ENCODE results near the gene GPR157.
"Not testable (repeated sequence)": the region's sequence is repeated elsewhere in the genome, so short reads cannot be mapped to it uniquely, and the experiment has no call there.

The GPR157 gene

GRCh38 chr1:9128520-9129265 is at the start of gene GPR157:
Gene GPR157 (minus strand): TSS chr1:9129102. CDS start chr1:9129027, 75 bp downstream.
- ATAC-seq = peak; percentile 77 to 78

DNA sequence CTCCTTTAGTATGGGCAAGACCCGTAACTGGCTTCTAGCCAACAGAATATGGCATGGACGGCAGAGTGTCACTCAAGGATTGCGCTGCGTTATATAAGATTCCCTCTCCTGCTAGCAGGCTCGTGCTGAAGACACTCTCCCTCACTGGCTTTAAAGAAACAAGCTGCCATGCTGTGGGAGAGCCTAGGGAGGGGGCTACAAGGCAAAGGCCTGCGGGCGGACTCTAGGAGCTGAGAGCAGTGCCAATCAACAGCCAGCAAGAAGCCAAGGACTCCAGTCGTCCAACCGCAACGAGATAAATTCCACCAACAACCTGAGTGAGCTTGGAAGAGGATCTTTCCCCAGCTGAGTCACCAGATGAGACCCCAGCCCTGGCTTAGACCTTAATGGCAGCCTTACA is 45.9 kb upstream of the GPR157 start:
- ATAC-seq = no peak

DNA sequence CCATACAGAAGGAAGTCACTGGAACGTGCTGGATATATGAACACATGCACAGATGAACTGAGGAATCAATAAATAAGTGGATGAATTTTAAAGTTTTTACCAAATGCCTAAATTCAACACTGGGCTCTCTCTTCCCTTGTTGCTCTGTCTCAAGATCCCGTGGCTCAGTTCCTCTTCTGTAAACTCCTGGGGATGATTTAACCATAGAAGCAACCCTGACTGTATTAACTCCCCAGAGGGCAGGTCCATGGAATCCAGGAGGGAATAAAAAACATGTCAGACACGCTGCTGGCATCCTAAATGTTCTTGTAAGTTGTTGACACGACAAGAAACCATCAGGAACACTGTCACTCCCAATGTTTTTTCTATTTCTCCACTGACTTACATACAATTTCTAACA is 45.3 kb upstream of the GPR157 start:
- ATAC-seq = no peak

- no peak for ATAC-seq
Measured at GRCh38 chr1:9169601-9170137, 40.8 kb upstream of the GPR157 start.

DNA sequence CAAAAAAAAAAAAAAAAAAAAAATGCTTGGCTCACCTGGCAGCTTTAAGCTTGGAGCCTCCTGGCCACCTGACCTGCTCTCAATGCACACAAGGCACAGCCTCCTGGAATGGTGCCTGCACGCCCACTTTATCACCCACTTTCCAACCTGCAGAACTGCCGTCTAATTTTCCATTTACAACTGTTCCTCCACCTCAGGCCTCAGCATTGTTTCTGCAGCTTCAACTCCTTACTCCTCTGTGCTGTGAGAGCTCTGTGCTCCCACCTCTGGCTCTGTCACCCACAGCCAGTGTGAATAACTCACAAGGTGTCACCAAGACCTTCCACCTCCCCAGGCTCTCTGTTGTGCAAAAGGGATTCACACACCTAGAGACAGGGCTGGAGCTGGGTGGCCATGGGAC is 38.7 kb upstream of the GPR157 start:
- ATAC-seq = no peak

DNA sequence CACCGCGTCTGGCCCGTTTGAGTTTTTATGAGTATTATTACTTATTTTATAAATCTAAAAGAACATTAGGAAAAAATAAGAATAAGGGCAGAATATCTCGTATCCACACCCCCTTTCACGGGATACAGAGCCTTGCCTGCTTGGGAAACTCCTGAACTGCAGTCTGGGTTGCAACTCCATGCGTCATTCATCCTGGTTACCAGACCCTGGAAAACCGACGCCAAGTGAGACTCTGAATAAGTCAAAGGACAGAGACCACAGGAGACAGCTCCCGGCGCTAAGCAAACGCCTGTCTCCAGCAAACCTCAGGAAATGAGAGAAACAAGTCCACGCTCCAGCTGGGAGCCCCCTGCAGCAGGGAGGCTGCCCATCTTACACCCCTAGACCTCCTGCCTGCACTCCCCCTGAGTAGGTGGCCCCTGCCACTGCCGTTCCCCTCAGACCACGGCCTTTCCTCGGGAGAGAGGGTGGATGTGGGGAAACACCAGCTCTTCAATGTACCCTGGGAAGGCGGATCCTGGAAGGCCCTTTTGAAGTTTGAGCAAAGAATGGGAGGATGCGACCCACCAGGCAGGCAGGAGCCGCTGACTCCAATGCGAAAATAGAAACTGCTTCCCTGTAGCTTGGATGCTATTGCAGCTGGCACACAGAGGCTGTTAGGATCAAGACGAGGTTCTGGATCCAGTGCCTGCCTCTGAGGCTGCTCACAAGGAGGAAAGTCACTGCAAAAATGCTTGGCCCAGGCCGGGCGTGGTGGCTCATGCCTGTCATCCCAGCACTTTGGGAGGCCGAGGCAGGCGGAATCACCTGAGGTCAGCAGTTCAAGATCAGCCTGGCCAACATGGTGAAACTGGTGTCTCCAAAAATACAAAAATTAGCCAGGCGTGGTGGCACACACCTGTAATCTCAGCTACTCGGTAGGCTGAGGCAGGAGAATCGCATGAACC is 37.7 kb upstream of the GPR157 start:
- ATAC-seq = no peak

- ATAC-seq = no peak
Measured at GRCh38 chr1:9165396-9165795, 36.5 kb upstream of the GPR157 start.

DNA sequence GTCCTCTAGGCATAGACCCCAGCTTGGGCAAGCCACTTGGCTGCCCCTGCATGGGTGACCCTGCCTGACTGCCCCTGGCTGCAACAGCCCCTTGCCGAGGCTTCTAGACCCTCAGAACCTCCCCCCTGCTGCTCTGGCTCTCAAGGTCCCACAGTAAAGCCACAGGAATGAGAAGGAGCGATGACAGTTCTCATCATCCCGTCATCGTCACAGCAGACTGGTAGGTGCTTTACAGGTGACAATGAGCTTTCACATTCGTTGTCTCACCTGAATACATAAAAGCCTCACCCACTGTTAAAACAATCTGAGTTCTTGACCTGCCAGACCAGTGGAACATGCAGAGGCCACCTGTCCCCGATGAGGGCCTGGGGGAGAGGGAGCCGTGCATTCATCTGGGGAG is 36.0 kb upstream of the GPR157 start:
- no peak for ATAC-seq

DNA sequence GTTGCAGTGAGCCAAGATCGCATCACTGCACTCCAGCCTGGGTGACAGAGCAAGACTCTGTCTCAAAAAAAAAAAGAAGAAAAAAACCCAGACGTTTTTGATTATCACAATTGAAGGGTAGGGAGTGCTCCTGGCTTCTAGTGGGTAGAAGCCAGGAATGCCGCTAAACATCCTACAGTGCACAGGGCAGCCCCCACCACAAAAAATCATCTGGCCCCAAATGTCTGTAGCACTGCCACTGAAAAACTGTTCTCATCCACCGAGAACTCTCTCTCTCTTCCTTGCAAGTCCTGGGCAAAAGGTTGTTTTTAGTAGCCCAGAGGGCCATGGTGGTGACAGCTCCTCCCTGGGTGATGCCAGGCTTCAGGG is 35.6 kb upstream of the GPR157 start:
- no peak for ATAC-seq

GRCh38 chr1:9161963-9162362 is 33.1 kb upstream of the GPR157 start:
- no peak for ATAC-seq

DNA sequence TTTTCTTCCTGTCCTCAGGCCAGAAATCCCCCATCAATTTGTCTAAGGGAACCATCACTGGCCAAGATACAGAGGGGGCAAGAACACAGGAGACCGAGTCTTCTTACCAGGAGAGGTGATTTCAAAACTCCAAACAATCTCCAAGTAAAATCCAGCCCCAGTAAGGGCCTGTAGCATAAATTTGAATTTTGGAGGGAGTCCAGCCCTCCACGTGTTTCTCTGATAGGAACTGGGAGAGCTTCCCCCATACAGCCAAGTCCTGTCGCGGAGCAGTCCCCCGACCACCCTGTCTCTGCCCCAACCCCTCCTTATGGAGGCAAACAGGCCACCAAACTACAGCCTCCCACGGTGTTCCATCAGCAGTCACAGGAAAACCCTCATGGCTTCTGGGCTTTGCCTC is 32.4 kb upstream of the GPR157 start:
- no peak for ATAC-seq

DNA sequence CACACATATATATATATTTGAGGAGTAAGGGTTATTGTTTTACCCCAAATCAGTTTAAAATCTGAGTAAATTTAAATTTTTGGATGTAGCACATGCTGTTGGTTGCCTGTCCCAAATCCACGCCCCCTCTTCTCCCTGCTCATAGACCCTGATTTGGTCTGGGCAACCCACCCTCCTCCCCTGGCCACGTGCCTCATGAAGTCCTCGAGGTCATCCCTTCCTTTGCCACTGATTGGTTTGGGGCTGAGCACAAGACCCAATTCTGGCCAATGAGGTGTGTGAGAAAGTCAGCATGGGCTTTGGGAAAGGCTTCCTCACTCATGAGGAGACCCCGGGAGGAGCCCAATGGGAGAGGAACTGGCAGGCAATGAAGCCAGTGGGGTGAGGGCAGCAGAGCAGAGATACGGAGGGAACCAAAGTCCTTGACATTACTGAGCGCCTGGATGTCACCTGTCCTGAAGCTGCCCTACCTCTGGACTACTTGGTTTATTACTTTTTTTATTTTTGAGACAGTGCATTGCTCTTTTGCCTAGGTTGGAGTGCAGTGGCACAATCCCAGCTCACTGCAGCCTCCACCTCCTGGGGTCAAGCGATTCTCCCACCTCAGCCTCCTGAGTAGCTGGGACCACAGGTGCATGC is 31.3 kb upstream of the GPR157 start:
- no peak for ATAC-seq

- ATAC-seq = no peak
Measured at GRCh38 chr1:9155879-9156278, 27.0 kb upstream of the GPR157 start.

- not testable (repeated sequence) for ATAC-seq
Measured at GRCh38 chr1:9155405-9155804, 26.5 kb upstream of the GPR157 start.

DNA sequence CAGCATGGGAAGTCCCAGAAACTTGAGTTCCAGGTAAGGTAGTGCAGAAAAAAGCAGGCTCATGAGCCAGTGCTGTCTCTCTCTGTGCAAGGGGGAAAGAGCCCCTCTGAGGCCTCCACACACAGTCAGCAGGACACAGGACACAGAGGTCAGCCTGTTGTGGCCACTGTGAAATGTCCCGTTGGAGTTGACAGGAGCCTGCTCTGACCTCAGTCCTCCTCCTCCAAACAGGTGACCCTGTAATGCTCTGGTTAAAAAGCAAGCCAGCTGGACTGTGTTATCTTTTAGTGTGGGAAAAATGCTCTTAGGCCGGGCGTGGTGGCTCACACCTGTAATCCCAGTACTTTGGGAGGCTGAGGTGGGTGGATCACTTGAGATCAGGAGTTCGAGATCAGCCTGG is 24.2 kb upstream of the GPR157 start:
- no peak for ATAC-seq

GRCh38 chr1:9152535-9152934 is 23.6 kb upstream of the GPR157 start:
- ATAC-seq = no peak

- ATAC-seq = no peak
Measured at GRCh38 chr1:9151328-9151860, 22.5 kb upstream of the GPR157 start.

DNA sequence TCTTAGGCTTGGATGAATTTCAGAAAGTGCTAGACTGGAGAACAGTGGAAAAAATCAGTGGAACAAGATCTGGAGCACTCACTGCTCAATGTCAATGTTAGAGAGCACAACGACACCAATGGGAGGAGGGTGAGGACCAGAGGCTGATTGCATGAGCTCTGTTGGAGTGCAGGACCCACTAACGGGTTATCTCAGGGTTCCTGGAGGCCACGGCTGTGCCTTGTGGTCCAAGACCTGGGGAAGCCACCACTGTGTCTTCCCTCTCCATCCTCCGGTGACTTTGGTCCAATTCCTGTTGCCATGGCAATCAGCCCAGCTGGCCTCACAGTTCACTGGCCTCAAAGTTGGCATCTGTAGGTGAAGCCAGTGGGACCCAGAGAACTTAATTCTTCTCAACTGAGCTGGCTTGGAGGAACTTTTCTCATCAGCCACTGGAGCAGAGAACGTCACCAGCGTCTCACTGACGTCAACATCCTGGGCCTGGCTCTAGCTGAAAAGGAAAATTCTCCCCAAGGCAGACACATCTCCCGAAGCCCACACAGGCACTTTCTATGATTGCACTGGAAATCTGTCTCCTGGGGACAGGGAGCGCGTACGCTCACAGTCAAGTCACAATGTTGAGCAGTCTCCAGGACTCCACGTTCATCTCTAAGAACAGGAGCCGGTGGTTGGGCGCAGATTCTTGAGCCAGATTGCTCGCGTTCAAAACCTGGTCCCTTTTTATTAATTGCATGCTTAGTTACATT is 21.9 kb upstream of the GPR157 start:
- no peak for ATAC-seq

DNA sequence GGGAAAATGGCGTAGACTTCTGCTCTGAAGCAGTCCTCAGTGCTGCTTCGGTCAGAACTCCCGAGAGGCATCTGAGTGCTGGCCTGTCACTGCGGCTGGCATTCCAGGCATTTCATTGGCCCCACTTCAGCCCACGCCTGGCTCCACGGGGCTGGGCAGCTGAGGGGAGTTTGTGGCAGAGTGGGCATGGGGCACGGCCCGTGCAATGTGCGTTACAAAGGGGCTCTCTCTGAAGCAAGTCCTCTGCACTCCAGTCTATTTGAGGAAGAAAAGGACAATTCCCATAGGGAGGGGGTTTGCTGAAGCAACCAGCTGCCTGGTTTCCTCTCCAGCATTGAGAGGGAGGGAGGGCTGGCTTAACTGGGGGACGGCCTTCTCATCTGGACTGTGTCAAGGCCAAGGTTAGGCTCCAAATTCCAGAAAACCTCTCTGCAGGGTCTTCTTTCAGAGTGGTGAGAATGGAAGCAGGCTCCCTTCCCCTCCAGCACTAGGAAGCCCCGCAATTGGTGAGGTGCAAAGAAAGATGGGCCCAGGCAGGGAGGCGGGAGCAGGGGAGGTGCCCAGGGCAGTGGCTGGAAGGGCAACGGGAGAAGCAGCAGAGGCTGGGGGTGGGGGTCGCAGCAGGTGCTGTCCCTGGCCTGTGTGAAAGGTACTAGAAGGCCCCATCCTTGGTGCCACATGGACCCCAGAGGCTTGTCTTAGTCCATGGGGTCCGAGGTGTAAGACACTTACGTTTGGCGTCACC is 21.1 kb upstream of the GPR157 start:
- no peak for ATAC-seq

DNA sequence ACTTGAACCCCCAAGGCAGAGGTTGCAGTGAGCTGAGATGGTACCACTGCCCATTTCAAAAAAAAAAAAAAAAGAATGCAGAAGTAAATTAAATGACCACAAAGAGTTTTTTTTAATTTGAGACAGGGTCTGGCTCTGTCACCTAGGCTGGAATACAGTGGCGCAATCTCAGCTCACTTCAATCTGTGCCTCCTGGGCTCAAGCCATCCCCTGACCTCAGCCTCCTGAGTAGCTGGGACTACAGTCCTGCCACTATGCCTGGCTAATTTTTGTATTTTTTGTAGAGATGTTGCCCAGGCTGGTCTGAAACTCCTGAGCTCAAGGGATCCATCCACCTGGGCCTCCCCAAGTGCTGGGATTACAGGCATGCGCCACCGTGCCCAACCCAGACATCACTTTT is 20.2 kb upstream of the GPR157 start:
- no peak for ATAC-seq

- ATAC-seq = no peak
Measured at GRCh38 chr1:9146156-9146555, 17.3 kb upstream of the GPR157 start.

DNA sequence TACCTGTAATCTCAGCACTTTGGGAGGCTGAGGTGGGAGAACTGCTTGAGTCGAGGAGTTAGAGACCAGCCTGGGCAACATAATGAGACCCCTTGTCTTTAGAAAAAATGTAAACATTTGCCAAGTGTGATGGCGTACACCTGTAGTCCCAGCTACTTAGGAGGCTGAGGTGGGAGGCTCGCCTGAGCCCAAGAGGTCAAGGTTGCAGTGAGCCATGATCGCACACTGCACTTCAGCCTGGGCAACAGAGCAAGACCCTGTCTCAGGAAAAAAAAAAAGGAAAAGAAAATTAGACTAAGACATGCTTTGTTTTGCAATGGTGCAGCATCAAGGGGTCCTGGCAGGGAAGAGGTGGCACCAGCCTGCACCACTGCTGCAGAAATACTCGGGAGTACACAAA is 16.8 kb upstream of the GPR157 start:
- no peak for ATAC-seq
